HG03354 (cell line): ENCODE results near the gene BBC3.

Source experiments
- ATAC-seq: cut with Tn5 transposase; IDR thresholded peaks from one replicate; pipeline ENCODE4 v1.9.1; 2021; ENCODE audit warnings: mild to moderate bottlenecking; ENCODE audit not compliant: unreplicated experiment, poor library complexity, severe bottlenecking

BBC3 gene

GRCh38 chr19:47236072-47236675 lies 5.2 kb upstream of the BBC3 start:
- ATAC-seq: no peak

GRCh38 chr19:47232422-47233211 lies 1.6 kb upstream of the BBC3 start:
- no peak for ATAC-seq

- peak; percentile 34 for ATAC-seq
These were observed 436 bp upstream of the BBC3 start for GRCh38 chr19:47231215-47232054.

- no peak for ATAC-seq
These were observed 712 bp downstream of the BBC3 start for GRCh38 chr19:47230054-47230920.

DNA sequence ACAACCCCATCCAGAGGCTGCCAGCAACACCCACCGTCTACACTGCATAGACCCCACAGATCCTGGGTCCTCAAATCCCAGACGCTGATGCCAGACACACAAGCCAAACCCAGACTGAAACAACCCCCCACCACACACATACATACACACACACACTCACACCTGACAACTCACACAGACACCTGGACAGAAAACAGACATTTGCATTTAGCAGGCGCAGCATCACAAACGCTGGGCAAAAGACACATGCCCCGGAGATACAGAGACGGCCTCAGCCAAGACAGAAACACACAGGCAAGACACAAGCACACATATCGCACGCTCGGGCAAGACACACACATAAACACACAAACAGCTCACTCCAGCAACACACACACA lies 1.3 kb downstream of the BBC3 start:
- no peak for ATAC-seq

GRCh38 chr19:47228937-47229675 lies 1.9 kb downstream of the BBC3 start:
- ATAC-seq: no peak

DNA sequence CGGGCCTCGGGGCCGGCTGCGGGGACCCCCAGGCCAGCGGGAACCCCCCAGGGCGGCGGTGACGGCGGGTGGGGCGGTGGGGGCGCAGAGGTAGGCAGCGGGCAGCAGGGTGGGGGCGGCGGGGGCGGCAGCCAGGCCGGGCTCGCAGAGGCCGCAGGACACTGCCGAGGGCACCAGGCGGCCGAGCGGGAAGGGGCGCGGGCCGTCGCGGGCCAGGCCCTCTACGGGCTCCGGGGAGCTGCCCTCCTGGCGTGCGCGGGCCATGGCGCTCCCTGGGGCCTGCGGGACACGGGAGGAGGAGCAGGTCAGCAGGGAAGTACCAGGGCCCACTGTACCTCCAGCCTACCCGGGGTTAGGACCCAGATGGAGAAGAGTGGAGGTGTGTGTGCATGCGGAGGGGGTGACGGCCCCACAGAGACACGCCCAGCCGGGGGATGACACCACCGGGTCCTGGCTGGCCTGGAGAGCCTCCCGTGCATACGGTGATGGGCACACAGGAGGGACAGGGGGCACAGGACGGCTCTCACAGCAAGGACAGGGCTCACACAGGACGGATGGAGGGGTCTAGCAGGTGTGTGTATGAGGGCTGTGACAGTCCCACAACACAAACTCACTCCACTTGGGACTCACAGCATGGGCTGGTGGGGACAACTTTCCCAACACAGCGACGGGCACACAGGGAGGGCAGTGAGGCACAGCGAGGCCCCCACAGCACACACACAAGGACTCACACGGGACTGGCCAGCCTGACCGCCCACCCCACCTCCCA lies 2.6 kb downstream of the BBC3 start:
- no peak for ATAC-seq

GRCh38 chr19:47227352-47228167 lies 3.4 kb downstream of the BBC3 start:
- no peak for ATAC-seq

- peak; percentile 29 for ATAC-seq
These were observed 4.3 kb downstream of the BBC3 start for GRCh38 chr19:47226426-47227351.

DNA sequence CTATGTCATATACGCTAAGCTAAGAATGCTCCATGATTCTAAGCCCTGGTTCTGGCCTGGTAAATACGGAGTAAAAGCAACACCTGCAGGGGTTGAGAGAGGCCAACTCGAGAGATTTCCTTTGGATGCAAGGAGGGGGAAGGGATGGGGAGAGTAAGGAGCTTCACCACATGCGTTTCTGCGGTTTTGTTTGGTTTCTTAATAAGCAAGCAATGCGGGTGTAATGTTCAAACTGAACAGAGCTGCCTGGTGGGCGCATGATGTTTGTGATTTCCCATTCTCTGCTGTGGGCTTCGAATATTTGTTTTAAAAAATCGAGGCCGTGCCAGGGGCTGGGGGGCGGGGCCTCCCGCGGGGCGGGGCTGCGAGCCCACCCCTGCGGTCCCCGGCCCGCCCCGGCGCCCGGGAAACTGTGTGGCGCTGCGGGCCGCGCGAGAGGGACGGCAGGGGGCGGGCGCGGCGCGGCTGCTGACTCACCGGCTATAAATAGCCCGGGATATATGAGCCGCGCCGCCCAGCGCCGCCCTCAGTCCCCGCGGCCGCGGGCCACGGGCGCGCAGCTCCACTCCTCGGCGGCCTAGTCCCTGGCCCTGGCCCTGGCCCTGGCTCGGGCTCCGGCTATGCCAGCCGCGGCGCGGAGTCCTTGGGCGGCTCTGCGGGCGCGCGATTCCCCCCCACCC lies 5.1 kb downstream of the BBC3 start:
- ATAC-seq: peak; percentile 48

GRCh38 chr19:47221890-47222289 lies 9.1 kb downstream of the BBC3 start:
- ATAC-seq: no peak

GRCh38 chr19:47221080-47221841 lies 9.7 kb downstream of the BBC3 start:
- no peak for ATAC-seq

- no peak for ATAC-seq
These were observed 15.4 kb downstream of the BBC3 start for GRCh38 chr19:47215581-47215980.

GRCh38 chr19:47210689-47211316 lies 20.2 kb downstream of the BBC3 start:
- no peak for ATAC-seq

DNA sequence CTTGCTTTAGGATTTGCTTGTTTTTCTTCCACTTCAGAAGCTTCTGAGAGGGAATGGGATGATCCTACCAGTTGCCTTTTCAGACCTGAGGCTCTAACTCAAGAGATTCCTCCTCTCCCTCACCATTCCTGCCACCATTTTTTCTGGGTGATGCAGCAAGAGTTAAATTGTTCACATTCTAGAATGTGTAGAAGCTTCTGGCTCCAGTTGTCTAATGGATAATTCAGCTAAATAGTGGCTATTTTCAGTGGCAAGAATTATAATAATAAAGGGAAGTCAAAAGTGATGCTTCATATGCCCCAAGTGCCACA lies 20.9 kb downstream of the BBC3 start:
- no peak for ATAC-seq
